MM.1S (cell line): ENCODE results near the gene CKLF.

Experiments used
- CTCF ChIP-seq: fragments of 300-600 bp; sonication (generic); IDR thresholded peaks from 2 replicates; pipeline ENCODE4 v1.5.1; 2016; ENCODE audit warnings: antibody characterized with exemption, low read length, mixed read lengths
- EZH2 ChIP-seq: fragments of 300-600 bp; sonication (generic); optimal IDR thresholded peaks from 2 replicates; pipeline ENCODE3; 2017; ENCODE audit warnings: low read depth, mild to moderate bottlenecking, antibody characterized with exemption, low read length, mixed read lengths
- EZH2phosphoT487 ChIP-seq: fragments of 300-600 bp; sonication (generic); IDR thresholded peaks from 2 replicates; pipeline ENCODE4 v1.6.1; 2018; ENCODE audit warnings: antibody characterized with exemption, low read length

GRCh38 chr16:66591018-66591417 is 38.6 kb downstream of the CKLF start:
- TF ChIP-seq CTCF: no peak
- no peak for TF ChIP-seq EZH2phosphoT487
- no peak for TF ChIP-seq EZH2
